Suprapubic skin (tissue), 4 donors: ENCODE results near the gene TRIM40. TPM values are rescaled to one million over a fixed set of nuclear protein-coding genes. Genes with fewer than 3 reads are reported as not detected.

Experiments
- DNase-seq, 2 donors: peaks; one replicate each; pipeline ENCODE4 v3.0.0-alpha.2; 2019; ENCODE audit warnings: low spot score in 2 of 2
- H3K27ac ChIP-seq: fragments of 200-600 bp; sonication (generic); one replicate; pipeline ENCODE4 v1.5.1; 2019
- H3K27me3 ChIP-seq: fragments of 200-600 bp; sonication (generic); one replicate; pipeline ENCODE4 v1.5.1; 2019
- H3K36me3 ChIP-seq: fragments of 200-600 bp; sonication (generic); one replicate; pipeline ENCODE4 v1.5.1; 2019
- H3K4me1 ChIP-seq: fragments of 200-600 bp; sonication (generic); one replicate; pipeline ENCODE4 v1.5.1; 2019
- H3K4me3 ChIP-seq: fragments of 200-600 bp; sonication (generic); one replicate; pipeline ENCODE4 v1.5.1; 2019; ENCODE audit warnings: mild to moderate bottlenecking
- H3K9me3 ChIP-seq: fragments of 200-600 bp; sonication (generic); one replicate; pipeline ENCODE4 v1.5.1; 2019
- EP300 ChIP-seq: sonication (generic); formaldehyde crosslinking; IDR thresholded peaks from one replicate; pipeline ENCODE4 v1.6.1; 2017; ENCODE audit warnings: antibody characterized with exemption
- POLR2A ChIP-seq, 2 donors: fragments of 450-650 bp; IDR thresholded peaks; one replicate each; pipeline ENCODE4 v1.6.1; 2017; ENCODE audit warnings: antibody characterized with exemption in 2 of 2, mild to moderate bottlenecking in 2 of 2, moderate library complexity in 2 of 2
- POLR2AphosphoS5 ChIP-seq, 3 donors: sonication (generic); formaldehyde crosslinking; IDR thresholded peaks; one replicate each; pipeline ENCODE4 v1.6.1; 2017; ENCODE audit warnings: antibody characterized with exemption in 3 of 3
- WGBS: methylation state at CpG from one replicate; pipeline ENCODE4 v1.1.5; 2018; 5-methylcytosine and 5-hydroxymethylcytosine counted together
- total RNA-seq, 4 donors: library from RNA; depleted of rRNA; stranded (reverse); fragments of >200 nt; gene quantifications; one replicate each; pipeline ENCODE4 v1.1.0, GENCODE V29; 2016
- TF ChIP-seq, protein P1 (sequence below), 2 donors: fragments of 200-600 bp in 1 of 2; fragments of 450-650 bp in 1 of 2; sonication (generic) in 1 of 2; IDR thresholded peaks; one replicate each; pipeline ENCODE4 v1.5.1; 2016 to 2019; ENCODE audit warnings: antibody characterized with exemption in 2 of 2, mild to moderate bottlenecking in 1 of 2, moderate library complexity in 1 of 2

TRIM40 gene
- total RNA-seq, 4 donors from 2014 or later: not detected

- no peaks in the 10 kb centered on the region for H3K9me3 ChIP-seq
- 87% methylated on average over 2 of the region's 2 CpGs for WGBS
- no peak overlapping the region for H3K27ac ChIP-seq
- no peaks in the 10 kb centered on the region for H3K36me3 ChIP-seq
- TF ChIP-seq POLR2A (IDR thresholded peaks at IDR 0.05) (no peak), EP300 (no peak), POLR2AphosphoS5 (IDR thresholded peaks at IDR 0.05) (no peak)
- TF ChIP-seq, protein P1, sequence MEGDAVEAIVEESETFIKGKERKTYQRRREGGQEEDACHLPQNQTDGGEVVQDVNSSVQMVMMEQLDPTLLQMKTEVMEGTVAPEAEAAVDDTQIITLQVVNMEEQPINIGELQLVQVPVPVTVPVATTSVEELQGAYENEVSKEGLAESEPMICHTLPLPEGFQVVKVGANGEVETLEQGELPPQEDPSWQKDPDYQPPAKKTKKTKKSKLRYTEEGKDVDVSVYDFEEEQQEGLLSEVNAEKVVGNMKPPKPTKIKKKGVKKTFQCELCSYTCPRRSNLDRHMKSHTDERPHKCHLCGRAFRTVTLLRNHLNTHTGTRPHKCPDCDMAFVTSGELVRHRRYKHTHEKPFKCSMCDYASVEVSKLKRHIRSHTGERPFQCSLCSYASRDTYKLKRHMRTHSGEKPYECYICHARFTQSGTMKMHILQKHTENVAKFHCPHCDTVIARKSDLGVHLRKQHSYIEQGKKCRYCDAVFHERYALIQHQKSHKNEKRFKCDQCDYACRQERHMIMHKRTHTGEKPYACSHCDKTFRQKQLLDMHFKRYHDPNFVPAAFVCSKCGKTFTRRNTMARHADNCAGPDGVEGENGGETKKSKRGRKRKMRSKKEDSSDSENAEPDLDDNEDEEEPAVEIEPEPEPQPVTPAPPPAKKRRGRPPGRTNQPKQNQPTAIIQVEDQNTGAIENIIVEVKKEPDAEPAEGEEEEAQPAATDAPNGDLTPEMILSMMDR (IDR thresholded peaks at IDR 0.05): no peak
- no peak overlapping the region for H3K4me3 ChIP-seq
- peaks cover 40% of the 10 kb centered on the region for H3K27me3 ChIP-seq
- H3K4me1 ChIP-seq: peaks cover 36% of the 10 kb centered on the region
- DNase-seq: no peak
These were observed 31.3 kb upstream of the TRIM40 start for GRCh38 chr6:30104661-30105060.

GRCh38 chr6:30111266-30111856 is 24.6 kb upstream of the TRIM40 start:
- Histone ChIP-seq H3K4me1 (no peaks in the 10 kb centered on the region), H3K27ac (no peak overlapping the region), H3K27me3 (peaks cover 77% of the 10 kb centered on the region), H3K4me3 (no peak overlapping the region), H3K9me3 (no peaks in the 10 kb centered on the region), H3K36me3 (no peaks in the 10 kb centered on the region)
- DNase-seq: no peak
- TF ChIP-seq, protein P1 (IDR thresholded peaks at IDR 0.05): no peak
- TF ChIP-seq EP300: no peak
- TF ChIP-seq POLR2AphosphoS5 (IDR thresholded peaks at IDR 0.05): no peak
- TF ChIP-seq POLR2A (IDR thresholded peaks at IDR 0.05): no peak
- WGBS: 53% methylated on average over 27 of the region's 27 CpGs

GRCh38 chr6:30112402-30112994 is 23.4 kb upstream of the TRIM40 start:
- no peak for DNase-seq
- H3K36me3 ChIP-seq: no peaks in the 10 kb centered on the region
- H3K4me1 ChIP-seq: no peaks in the 10 kb centered on the region
- peaks cover 71% of the 10 kb centered on the region for H3K27me3 ChIP-seq
- WGBS: 80% methylated on average over 10 of the region's 10 CpGs
- H3K4me3 ChIP-seq: no peak overlapping the region
- TF ChIP-seq POLR2A (IDR thresholded peaks at IDR 0.05): no peak
- no peak for TF ChIP-seq POLR2AphosphoS5 (IDR thresholded peaks at IDR 0.05)
- no peak for TF ChIP-seq EP300
- TF ChIP-seq, protein P1 (IDR thresholded peaks at IDR 0.05): no peak
- H3K27ac ChIP-seq: no peak overlapping the region
- H3K9me3 ChIP-seq: no peaks in the 10 kb centered on the region

GRCh38 chr6:30113003-30113759 is 22.8 kb upstream of the TRIM40 start, which contains the start of gene TRIM31:
TRIM31 (minus strand) TSS chr6:30113090; CDS start chr6:30112805, 285 bp downstream.
- TF ChIP-seq POLR2A (IDR thresholded peaks at IDR 0.05) (no peak), POLR2AphosphoS5 (IDR thresholded peaks at IDR 0.05) (no peak), EP300 (no peak)
- TF ChIP-seq, protein P1 (IDR thresholded peaks at IDR 0.05): no peak
- no peak within 1 kb of the TSS for H3K4me3 ChIP-seq
- peaks cover 66% of the 10 kb centered on the region for H3K27me3 ChIP-seq
- no peaks in the 10 kb centered on the region for H3K4me1 ChIP-seq
- no peaks in the 10 kb centered on the region for H3K9me3 ChIP-seq
- no peak within 1 kb of the TSS for H3K27ac ChIP-seq
- DNase-seq: no peak
- no peaks in the 10 kb centered on the region for H3K36me3 ChIP-seq
- WGBS: 76% methylated on average over 3 of the region's 3 CpGs

GRCh38 chr6:30113841-30114240 is 22.1 kb upstream of the TRIM40 start:
- Histone ChIP-seq H3K9me3 (no peaks in the 10 kb centered on the region), H3K27ac (no peak overlapping the region), H3K4me1 (no peaks in the 10 kb centered on the region), H3K27me3 (peaks cover 63% of the 10 kb centered on the region), H3K36me3 (no peaks in the 10 kb centered on the region), H3K4me3 (no peak overlapping the region)
- no peak for DNase-seq
- 69% methylated on average over 1 of the region's 1 CpG for WGBS
- TF ChIP-seq EP300 (no peak), POLR2AphosphoS5 (IDR thresholded peaks at IDR 0.05) (no peak), POLR2A (IDR thresholded peaks at IDR 0.05) (no peak)
- TF ChIP-seq, protein P1 (IDR thresholded peaks at IDR 0.05): no peak
